IMR-90 (cell line): ENCODE data around the gene KRT16. TPM values are rescaled to one million over a fixed set of nuclear protein-coding genes. Genes with fewer than 3 reads are reported as not detected.

ENCODE experiments used
- ATAC-seq: fragments of 200-7000 bp; cut with Tn5 transposase; 2 replicates; pipeline ENCODE4 v1.9.1; 2020; ENCODE audit warnings: low read depth, mild to moderate bottlenecking, moderate library complexity
- BruUV-seq: library from RNA; stranded (reverse); fragments of 400-500 nt; replicated peaks from 2 replicates; lab custom pipeline; 2021; lab: Mats Ljungman, UMichigan
- CTCF ChIA-PET: fragments of 300-600 bp; formaldehyde crosslinking; extraction: SDS; loops from one replicate; lab custom pipeline; 2021; ENCODE audit warnings: antibody characterized with exemption; lab: Yijun Ruan, JAX
- POLR2A ChIA-PET: fragments of 300-600 bp; sonication (Branson Sonifier 250); formaldehyde crosslinking; loops from one replicate; lab custom pipeline; 2022; ENCODE audit warnings: antibody characterized with exemption; ENCODE audit not compliant: unreplicated experiment; lab: Charles Lee
- DNase-seq: peaks from one replicate; pipeline ENCODE4 v3.0.0; 2013
- H2AFZ ChIP-seq: replicated peaks from 2 replicates; pipeline ENCODE3; 2013; ENCODE audit warnings: low read length, mild to moderate bottlenecking; ENCODE audit not compliant: poor library complexity
- H2AK5ac ChIP-seq: 2 replicates; pipeline ENCODE4 v1.6.1; 2013; ENCODE audit warnings: low read depth, low read length, inconsistent platforms
- H2AK9ac ChIP-seq: replicated peaks from 2 replicates; pipeline ENCODE3; 2013; ENCODE audit warnings: mild to moderate bottlenecking, low read depth, low read length, moderate library complexity; ENCODE audit not compliant: poor library complexity
- H2BK120ac ChIP-seq: 2 replicates; pipeline ENCODE4 v1.6.1; 2013; ENCODE audit warnings: low read depth, low read length, inconsistent platforms
- H2BK15ac ChIP-seq: 3 replicates; pipeline ENCODE4 v1.6.1; 2013; ENCODE audit warnings: low read depth, low read length, inconsistent platforms
- H2BK20ac ChIP-seq: 2 replicates; pipeline ENCODE4 v1.6.1; 2013; ENCODE audit warnings: low read depth, mild to moderate bottlenecking, inconsistent platforms, low read length, moderate library complexity
- H2BK5ac ChIP-seq: 2 replicates; pipeline ENCODE4 v1.6.1; 2013; ENCODE audit warnings: mild to moderate bottlenecking, low read depth, low read length, inconsistent platforms; ENCODE audit not compliant: poor library complexity, severe bottlenecking
- H3K14ac ChIP-seq: replicated peaks from 2 replicates; pipeline ENCODE4 v1.6.1; 2013; ENCODE audit warnings: low read depth, low read length, inconsistent platforms
- H3K18ac ChIP-seq: 2 replicates; pipeline ENCODE4 v1.6.1; 2013; ENCODE audit warnings: low read depth, low read length, control low read depth
- H3K23ac ChIP-seq: 2 replicates; pipeline ENCODE4 v1.6.1; 2013; ENCODE audit warnings: low read depth, low read length, inconsistent platforms
- H3K27ac ChIP-seq: 2 replicates; pipeline ENCODE4 v1.5.1; 2013; ENCODE audit warnings: mild to moderate bottlenecking, control low read depth, low read length; ENCODE audit not compliant: insufficient read depth
- H3K27me3 ChIP-seq: 2 replicates; pipeline ENCODE4 v1.6.1; 2013; ENCODE audit warnings: low read length; ENCODE audit not compliant: control insufficient read depth, insufficient read depth
- H3K36me3 ChIP-seq: 2 replicates; pipeline ENCODE4 v1.6.1; 2013; ENCODE audit warnings: low read length, mixed read lengths; ENCODE audit not compliant: control insufficient read depth, insufficient read depth
- H3K4ac ChIP-seq: 2 replicates; pipeline ENCODE4 v1.6.1; 2013; ENCODE audit warnings: low read depth, low read length, inconsistent platforms
- H3K4me1 ChIP-seq: 2 replicates; pipeline ENCODE4 v1.6.1; 2013; ENCODE audit warnings: low read length, mixed read lengths; ENCODE audit not compliant: control insufficient read depth, insufficient read depth
- H3K4me2 ChIP-seq: 2 replicates; pipeline ENCODE4 v1.6.1; 2013; ENCODE audit warnings: low read depth, mild to moderate bottlenecking, control low read depth, low read length, moderate library complexity
- H3K4me3 ChIP-seq: 2 replicates; pipeline ENCODE4 v1.5.1; 2013; ENCODE audit warnings: low read depth, mild to moderate bottlenecking, control low read depth, low read length, moderate library complexity; ENCODE audit not compliant: insufficient read depth
- H3K56ac ChIP-seq: 2 replicates; pipeline ENCODE4 v1.6.1; 2013; ENCODE audit warnings: low read length, inconsistent platforms; ENCODE audit not compliant: insufficient read depth; ENCODE audit errors: extremely low read depth
- H3K79me1 ChIP-seq, 2 experiments: 2 replicates each; pipeline ENCODE4 v1.6.1; 2013; ENCODE audit warnings: low read length in 2 of 2, inconsistent platforms in 1 of 2, low read depth in 1 of 2
- H3K9ac ChIP-seq: 2 replicates; pipeline ENCODE4 v1.6.1; 2013; ENCODE audit warnings: low read depth, low read length, control low read depth
- H3K9me1 ChIP-seq: 2 replicates; pipeline ENCODE4 v1.6.1; 2013; ENCODE audit warnings: low read length, inconsistent platforms; ENCODE audit not compliant: insufficient read depth
- H3K9me3 ChIP-seq: 2 replicates; pipeline ENCODE4 v1.6.1; 2013; ENCODE audit warnings: low read length; ENCODE audit not compliant: control insufficient read depth, insufficient read depth
- H4K20me1 ChIP-seq: 2 replicates; pipeline ENCODE4 v1.6.1; 2013; ENCODE audit warnings: low read length, inconsistent platforms; ENCODE audit not compliant: insufficient read depth
- H4K5ac ChIP-seq: 2 replicates; pipeline ENCODE4 v1.6.1; 2013; ENCODE audit warnings: mild to moderate bottlenecking, low read depth, low read length, control low read depth
- H4K8ac ChIP-seq, 2 experiments: 2 replicates each; pipeline ENCODE4 v1.6.1; 2013; ENCODE audit warnings: low read depth in 2 of 2, low read length in 2 of 2, control low read depth in 1 of 2, inconsistent platforms in 1 of 2
- H4K91ac ChIP-seq: 2 replicates; pipeline ENCODE4 v1.6.1; 2013; ENCODE audit warnings: low read depth, low read length, inconsistent platforms; ENCODE audit not compliant: insufficient read depth
- MAFK ChIP-seq: IDR thresholded peaks from 2 replicates; pipeline ENCODE4 v1.6.1; 2012; ENCODE audit warnings: low read depth, low read length, improper control_type of control experiment
- SMC3 ChIP-seq: fragments of 150-350 bp; IDR thresholded peaks from 2 replicates; pipeline ENCODE4 v1.6.1; 2016; ENCODE audit warnings: low read depth, mild to moderate bottlenecking, antibody characterized with exemption, low read length, moderate library complexity
- WGBS, 2 experiments: methylation state at CpG; one replicate each; pipeline versions ENCODE4 v1.1.5 to v1.1.7; 2013; ENCODE audit warnings: missing lambda C conversion rate in 2 of 2; ENCODE audit not compliant: insufficient read length in 1 of 2; ENCODE audit errors: extremely low coverage in 2 of 2; 5-methylcytosine and 5-hydroxymethylcytosine counted together
- dilution Hi-C: fragments of 300-500 bp; cut with HindIII; formaldehyde crosslinking; loops from one replicate; pipeline ENCODE4 v1.14.3; 2018; ENCODE audit warnings: low sequenced_read_pairs; ENCODE audit not compliant: unreplicated experiment
- in situ Hi-C: fragments of 300-500 bp; cut with MboI; formaldehyde crosslinking; loops from 3 replicates; pipeline ENCODE4 v1.14.3; 2019; ENCODE audit warnings: low sequenced_read_pairs, inconsistent platforms, mixed read lengths
- intact Hi-C: fragments of 100-400 bp; cut with micrococcal nuclease; formaldehyde crosslinking; loops from 2 replicates; pipeline ENCODE4 v1.10.0; 2022
- polyA plus RNA-seq, 3 experiments: library from polyadenylated mRNA; depleted of rRNA; stranded (reverse); fragments of >200 nt; gene quantifications; 2 replicates each; pipeline ENCODE4 v1.2.3, GENCODE V29; 2012; ENCODE audit warnings: low replicate concordance in 1 of 3
- total RNA-seq: library from RNA; depleted of rRNA; stranded (reverse); fragments of >200 nt; gene quantifications from 2 replicates; pipeline ENCODE4 v1.2.3, GENCODE V29; 2012

Gene KRT16
- total and polyA plus RNA-seq, 2 of the 4 experiments (the other 2 are of a cell fraction), result not detected

DNA sequence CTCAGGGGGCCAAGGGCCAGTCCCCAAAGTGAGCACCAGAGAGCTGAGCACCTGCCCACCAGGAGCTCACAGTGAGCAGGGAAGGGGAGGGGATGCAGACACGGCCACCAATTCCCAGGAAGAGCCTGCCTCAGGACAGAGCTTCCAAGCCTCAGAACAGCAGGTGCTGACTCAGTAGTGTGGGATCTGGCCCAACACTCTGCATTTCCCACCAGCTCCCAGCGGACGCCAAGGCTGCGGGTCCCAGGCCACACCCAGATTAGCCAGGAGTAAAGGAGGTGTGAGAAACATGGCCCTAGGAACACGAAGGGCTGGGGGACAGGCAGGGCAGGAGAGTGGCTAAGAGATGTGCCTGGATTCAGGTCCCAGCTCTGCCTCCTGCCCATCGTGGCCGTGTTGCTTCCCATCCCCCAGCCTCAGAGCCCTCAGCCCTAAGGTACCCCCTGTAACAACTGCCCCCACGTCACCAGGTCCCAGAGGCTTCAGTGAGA lies 47.7 kb upstream of the KRT16 start:
- no peak overlapping the region for H3K4me3 ChIP-seq
- no peaks in the 10 kb centered on the region for H3K79me1 ChIP-seq
- H2BK5ac ChIP-seq, result no peak overlapping the region
- H2AK9ac ChIP-seq, result no peak overlapping the region
- H3K4ac ChIP-seq, result no peak overlapping the region
- H4K8ac ChIP-seq, result no peak overlapping the region
- 40% methylated on average over 2 of the region's 8 CpGs; no CpG with 5 or more reads in 1 of the 2 experiments for WGBS, 2 experiments
- DNase-seq, result no peak
- in situ Hi-C loops (loop anchor here (5.0 to 25.0 kb wide), 7 partner anchors 108 to 1298 kb away; partner anchors contain the start of gene GJD3), intact Hi-C loops (no loop called here), dilution Hi-C loops (no loop called here)
- H3K9me1 ChIP-seq, result no peaks in the 10 kb centered on the region
- BruUV-seq, result no TSS peak
- no peak overlapping the region for H2BK20ac ChIP-seq
- TF ChIP-seq MAFK (peak; percentile 16; the same call in 1 of the 2 replicates), SMC3 (no peak)
- no peaks in the 10 kb centered on the region for H4K20me1 ChIP-seq
- H3K9ac ChIP-seq, result no peak overlapping the region
- H3K4me2 ChIP-seq, result no peak overlapping the region
- H3K18ac ChIP-seq, result no peak overlapping the region
- no peak overlapping the region for H2BK15ac ChIP-seq
- H2AK5ac ChIP-seq, result no peak overlapping the region
- H2BK120ac ChIP-seq, result no peak overlapping the region
- CTCF ChIA-PET, result interaction anchor here (1.9 kb wide), 1 partner anchor 11 kb away, joined by 6 read pairs; no protein-coding TSS in a partner anchor
- H4K91ac ChIP-seq, result no peak overlapping the region
- no peak overlapping the region for H3K23ac ChIP-seq
- H3K36me3 ChIP-seq, result no peaks in the 10 kb centered on the region
- H3K27ac ChIP-seq, result no peak overlapping the region
- H4K5ac ChIP-seq, result no peak overlapping the region
- peak overlapping the region; percentile 35 for H2AFZ ChIP-seq
- no peaks in the 10 kb centered on the region for H3K9me3 ChIP-seq
- POLR2A ChIA-PET, result no interaction called here
- no peaks in the 10 kb centered on the region for H3K4me1 ChIP-seq
- H3K56ac ChIP-seq, result no peak overlapping the region
- no peak overlapping the region for H3K14ac ChIP-seq
- peaks cover 3% of the 10 kb centered on the region; the same call in 1 of the 2 replicates for H3K27me3 ChIP-seq
- ATAC-seq, result no peak
